ENCODE results near the gene C14orf180.

DNA sequence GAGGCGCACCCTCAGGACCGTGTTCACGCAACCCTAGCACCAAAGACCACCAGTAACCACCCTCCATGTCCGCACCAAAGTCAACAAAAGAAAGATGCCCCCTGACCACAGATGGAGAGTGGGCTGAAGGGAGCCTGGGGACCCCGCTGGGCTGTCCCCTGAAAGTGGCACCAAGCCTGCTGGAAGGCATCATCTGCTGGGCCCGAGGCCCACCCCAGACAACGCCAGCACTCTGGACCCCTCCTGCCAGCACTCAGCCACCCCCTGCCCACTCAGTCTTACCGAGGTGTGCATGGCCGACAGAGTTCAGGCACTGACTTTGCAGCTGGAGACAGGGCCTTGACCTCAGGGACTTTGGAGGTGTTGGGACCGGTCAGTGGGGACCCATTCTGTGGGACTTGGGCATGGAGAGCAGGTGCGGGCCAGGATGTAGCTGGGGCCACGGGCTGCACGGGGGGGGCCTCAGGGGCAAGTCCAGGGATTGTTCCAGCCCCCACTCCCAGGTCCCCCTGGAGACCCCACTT lies 59.4 kb downstream of the C14orf180 start:
- TF ChIP-seq POLR2A (IDR thresholded peaks at IDR 0.05; ENCODE audit: extremely low read depth, insufficient read length): no peak
- TF ChIP-seq, protein P1, sequence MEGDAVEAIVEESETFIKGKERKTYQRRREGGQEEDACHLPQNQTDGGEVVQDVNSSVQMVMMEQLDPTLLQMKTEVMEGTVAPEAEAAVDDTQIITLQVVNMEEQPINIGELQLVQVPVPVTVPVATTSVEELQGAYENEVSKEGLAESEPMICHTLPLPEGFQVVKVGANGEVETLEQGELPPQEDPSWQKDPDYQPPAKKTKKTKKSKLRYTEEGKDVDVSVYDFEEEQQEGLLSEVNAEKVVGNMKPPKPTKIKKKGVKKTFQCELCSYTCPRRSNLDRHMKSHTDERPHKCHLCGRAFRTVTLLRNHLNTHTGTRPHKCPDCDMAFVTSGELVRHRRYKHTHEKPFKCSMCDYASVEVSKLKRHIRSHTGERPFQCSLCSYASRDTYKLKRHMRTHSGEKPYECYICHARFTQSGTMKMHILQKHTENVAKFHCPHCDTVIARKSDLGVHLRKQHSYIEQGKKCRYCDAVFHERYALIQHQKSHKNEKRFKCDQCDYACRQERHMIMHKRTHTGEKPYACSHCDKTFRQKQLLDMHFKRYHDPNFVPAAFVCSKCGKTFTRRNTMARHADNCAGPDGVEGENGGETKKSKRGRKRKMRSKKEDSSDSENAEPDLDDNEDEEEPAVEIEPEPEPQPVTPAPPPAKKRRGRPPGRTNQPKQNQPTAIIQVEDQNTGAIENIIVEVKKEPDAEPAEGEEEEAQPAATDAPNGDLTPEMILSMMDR (IDR thresholded peaks at IDR 0.05; ENCODE audit: low read depth, low read length): no peak

All from NB4 (cell line).